Body of pancreas (tissue), 4 donors: ENCODE measurements around the gene C9orf78. TPM values are rescaled to one million over a fixed set of nuclear protein-coding genes. Genes with fewer than 3 reads are reported as not detected.

Experiments
- ATAC-seq: fragments of 150-250 bp; one replicate; pipeline ENCODE4 v1.9.1; 2016
- DNase-seq, 4 donors: peaks; one replicate each; pipeline ENCODE4 v3.0.0-alpha.2; 2019
- H3K27ac ChIP-seq, 4 donors: fragments of 200-600 bp; sonication (generic); 1 replicate in 3 of 4; 2 replicates in 1 of 4; pipeline versions ENCODE4 v1.5.1 to v1.6.1; 2016 to 2019; ENCODE audit warnings: mild to moderate bottlenecking in 1 of 4, mixed read lengths in 1 of 4, moderate library complexity in 1 of 4
- H3K27me3 ChIP-seq, 2 donors: fragments of 200-600 bp; sonication (generic); one replicate each; pipeline ENCODE4 v1.6.0; 2016; ENCODE audit warnings: mild to moderate bottlenecking in 1 of 2
- H3K36me3 ChIP-seq, 2 donors: fragments of 200-600 bp; sonication (generic); replicated peaks in 1 of 2; 2 replicates each; pipeline ENCODE4 v1.5.1; 2016; ENCODE audit warnings: low read depth in 2 of 2; ENCODE audit not compliant: insufficient read depth in 1 of 2
- H3K4me1 ChIP-seq: fragments of 200-600 bp; sonication (generic); one replicate; pipeline ENCODE4 v1.6.0; 2016
- H3K4me3 ChIP-seq, 2 donors: fragments of 200-600 bp; sonication (generic); 1 replicate in 1 of 2; 2 replicates in 1 of 2; pipeline ENCODE4 v1.5.1; 2016 to 2019
- H3K9me3 ChIP-seq, 3 donors: fragments of 200-600 bp; sonication (generic); 1 replicate in 2 of 3; 2 replicates in 1 of 3; pipeline ENCODE4 v1.5.1; 2016
- CTCF ChIP-seq, 7 experiments: fragments of 450-650 bp in 4 of 7; fragments of 200-600 bp in 3 of 7; sonication (generic) in 3 of 7; IDR thresholded peaks; one replicate each; pipeline ENCODE4 v1.5.1; 2016 to 2019; ENCODE audit warnings: antibody characterized with exemption in 7 of 7
- POLR2A ChIP-seq, 3 donors: fragments of 450-650 bp; IDR thresholded peaks; one replicate each; pipeline ENCODE4 v1.6.1; 2016; ENCODE audit warnings: antibody characterized with exemption in 3 of 3, mild to moderate bottlenecking in 2 of 3
- WGBS, 2 donors: methylation state at CpG; one replicate each; pipeline ENCODE4 v1.1.5; 2017; 5-methylcytosine and 5-hydroxymethylcytosine counted together
- intact Hi-C: fragments of 100-400 bp; cut with DNase I; formaldehyde crosslinking; loops from one replicate; pipeline ENCODE4 v1.15.1; 2023
- total RNA-seq, 2 donors: library from RNA; depleted of rRNA; stranded (reverse); fragments of >200 nt; gene quantifications; one replicate each; pipeline ENCODE4 v1.1.0, GENCODE V29; 2016

C9orf78 gene
- total RNA-seq, 2 donors from 2014 or later: 25.1 to 48.0 TPM

DNA sequence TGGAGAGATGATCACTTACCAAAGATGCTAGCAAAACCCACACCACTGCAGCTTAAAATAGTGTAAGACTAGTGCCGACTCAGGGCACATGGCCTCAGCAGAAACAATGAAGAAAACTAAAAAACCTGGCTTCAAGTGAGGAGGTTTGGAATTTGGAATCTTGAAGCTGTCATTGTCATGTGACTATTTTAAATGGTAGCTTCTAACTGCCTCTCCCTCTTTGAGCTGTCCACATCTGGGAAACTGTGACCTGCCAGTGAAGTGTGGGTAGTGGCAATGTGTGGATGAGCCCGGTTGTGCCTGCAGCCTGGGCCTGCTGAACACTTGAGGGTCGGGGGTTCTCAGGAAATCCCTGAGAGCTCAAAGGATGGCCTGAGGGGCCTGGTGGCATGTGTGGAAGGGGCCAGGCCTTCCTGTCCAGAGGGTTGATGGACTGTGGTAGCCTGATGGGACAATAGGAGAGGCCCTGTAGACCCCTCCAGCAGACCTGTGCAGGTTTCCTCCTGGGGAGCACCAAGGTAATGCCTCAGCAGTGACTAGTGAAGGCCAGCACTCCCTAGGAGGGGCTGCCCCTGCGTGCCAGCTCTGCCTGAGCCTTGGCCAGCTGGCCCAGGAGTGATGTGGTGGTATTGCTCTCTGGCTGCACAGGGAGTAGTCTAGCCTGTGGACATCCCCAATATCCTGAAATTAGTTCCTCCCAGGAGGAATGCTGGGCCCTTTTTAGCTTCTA is 13.8 kb upstream of the C9orf78 start:
- no peak for DNase-seq
- Histone ChIP-seq H3K36me3 (peaks cover 0 to 17% of the 10 kb centered on the region in 2 donors), H3K4me1 (no peaks in the 10 kb centered on the region), H3K9me3 (no peaks in the 10 kb centered on the region), H3K27me3 (no peaks in the 10 kb centered on the region), H3K27ac (no peak overlapping the region), H3K4me3 (no peak overlapping the region)
- no peak for ATAC-seq
- 74 to 76% methylated on average over 4 of the region's 4 CpGs for WGBS, 2 donors
- no peak for TF ChIP-seq POLR2A (IDR thresholded peaks at IDR 0.05)
- TF ChIP-seq CTCF (IDR thresholded peaks at IDR 0.05): no peak
- intact Hi-C loops: no loop called here

DNA sequence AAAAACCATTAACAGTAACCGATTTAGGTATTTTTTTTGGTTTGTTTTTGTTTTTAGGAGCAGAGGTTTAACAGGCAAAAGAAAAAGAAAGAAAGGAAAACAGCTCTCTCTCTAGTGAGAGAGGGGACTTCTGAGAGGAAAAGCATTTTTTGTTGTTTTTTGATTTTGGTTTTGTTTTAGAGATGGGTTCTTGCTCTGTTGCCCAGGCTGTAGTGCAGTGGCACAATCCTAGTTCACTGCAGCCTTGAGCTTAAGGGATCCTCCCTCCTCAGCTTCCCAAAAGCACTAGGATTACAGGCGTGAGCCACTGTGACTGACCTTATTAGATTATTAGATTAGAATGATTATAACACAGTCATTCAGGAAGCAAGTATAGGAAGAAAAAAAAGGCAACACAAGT is 10.3 kb upstream of the C9orf78 start:
- no peak for DNase-seq
- Histone ChIP-seq H3K27me3 (no peaks in the 10 kb centered on the region), H3K4me1 (no peaks in the 10 kb centered on the region), H3K9me3 (no peaks in the 10 kb centered on the region), H3K4me3 (no peak overlapping the region), H3K36me3 (no peaks in the 10 kb centered on the region), H3K27ac (no peak overlapping the region)
- TF ChIP-seq CTCF (IDR thresholded peaks at IDR 0.05): no peak
- TF ChIP-seq POLR2A (IDR thresholded peaks at IDR 0.05): no peak
- intact Hi-C loops: no loop called here
- no peak for ATAC-seq
- WGBS, 2 donors: 66 to 76% methylated on average over 2 of the region's 2 CpGs

GRCh38 chr9:129841071-129841470 is 6.0 kb upstream of the C9orf78 start:
- no peak overlapping the region for H3K4me3 ChIP-seq
- 21 to 30% methylated on average over 4 of the region's 4 CpGs for WGBS, 2 donors
- intact Hi-C loops: no loop called here
- no peaks in the 10 kb centered on the region for H3K9me3 ChIP-seq
- ATAC-seq: no peak
- DNase-seq: peak in 1 of 4 donors; percentile 38
- TF ChIP-seq POLR2A (IDR thresholded peaks at IDR 0.05) (no peak), CTCF (IDR thresholded peaks at IDR 0.05) (peak in 1 of 7 experiments; percentile 5)
- peaks cover 11% of the 10 kb centered on the region for H3K4me1 ChIP-seq
- H3K27ac ChIP-seq: no peak overlapping the region
- H3K27me3 ChIP-seq: no peaks in the 10 kb centered on the region
- no peaks in the 10 kb centered on the region for H3K36me3 ChIP-seq

DNA sequence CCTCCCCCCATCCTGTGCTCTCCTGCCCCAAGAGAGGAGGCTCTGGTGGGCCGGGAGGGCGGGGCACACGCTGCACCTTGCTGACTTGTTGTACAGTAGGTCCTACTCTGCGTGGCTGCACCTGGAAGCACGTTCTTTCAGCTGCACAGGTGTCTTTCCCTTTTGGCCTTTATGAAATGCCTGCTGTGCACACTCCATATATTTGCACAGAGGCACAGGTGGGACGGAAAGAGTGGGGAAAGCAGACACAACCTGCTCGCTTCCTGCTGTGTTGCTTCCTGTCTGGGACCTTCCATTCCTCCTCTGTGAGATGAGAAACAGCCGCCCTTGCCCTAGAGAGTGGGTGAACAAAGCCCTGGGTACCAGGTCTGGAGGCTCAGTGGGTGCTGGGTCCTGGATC is 5.0 kb upstream of the C9orf78 start:
- TF ChIP-seq POLR2A (IDR thresholded peaks at IDR 0.05): no peak
- TF ChIP-seq CTCF (IDR thresholded peaks at IDR 0.05): no peak
- H3K36me3 ChIP-seq: no peaks in the 10 kb centered on the region
- DNase-seq (no peak), ATAC-seq (no peak)
- 87 to 93% methylated on average over 7 to 8 of the region's 8 CpGs for WGBS, 2 donors
- H3K4me1 ChIP-seq: peaks cover 13% of the 10 kb centered on the region
- intact Hi-C loops: no loop called here
- H3K4me3 ChIP-seq: no peak overlapping the region
- H3K27ac ChIP-seq: no peak overlapping the region
- no peaks in the 10 kb centered on the region for H3K27me3 ChIP-seq
- no peaks in the 10 kb centered on the region for H3K9me3 ChIP-seq
